GM12874 (cell line): ENCODE results near the gene RING1.

Experiments used
- TF ChIP-seq, protein P1 (sequence below): IDR thresholded peaks from 2 replicates; pipeline ENCODE4 v1.5.1; 2011; ENCODE audit warnings: low read depth, mild to moderate bottlenecking, control low read depth, low read length, moderate library complexity; ENCODE audit not compliant: insufficient read depth

RING1 gene

DNA sequence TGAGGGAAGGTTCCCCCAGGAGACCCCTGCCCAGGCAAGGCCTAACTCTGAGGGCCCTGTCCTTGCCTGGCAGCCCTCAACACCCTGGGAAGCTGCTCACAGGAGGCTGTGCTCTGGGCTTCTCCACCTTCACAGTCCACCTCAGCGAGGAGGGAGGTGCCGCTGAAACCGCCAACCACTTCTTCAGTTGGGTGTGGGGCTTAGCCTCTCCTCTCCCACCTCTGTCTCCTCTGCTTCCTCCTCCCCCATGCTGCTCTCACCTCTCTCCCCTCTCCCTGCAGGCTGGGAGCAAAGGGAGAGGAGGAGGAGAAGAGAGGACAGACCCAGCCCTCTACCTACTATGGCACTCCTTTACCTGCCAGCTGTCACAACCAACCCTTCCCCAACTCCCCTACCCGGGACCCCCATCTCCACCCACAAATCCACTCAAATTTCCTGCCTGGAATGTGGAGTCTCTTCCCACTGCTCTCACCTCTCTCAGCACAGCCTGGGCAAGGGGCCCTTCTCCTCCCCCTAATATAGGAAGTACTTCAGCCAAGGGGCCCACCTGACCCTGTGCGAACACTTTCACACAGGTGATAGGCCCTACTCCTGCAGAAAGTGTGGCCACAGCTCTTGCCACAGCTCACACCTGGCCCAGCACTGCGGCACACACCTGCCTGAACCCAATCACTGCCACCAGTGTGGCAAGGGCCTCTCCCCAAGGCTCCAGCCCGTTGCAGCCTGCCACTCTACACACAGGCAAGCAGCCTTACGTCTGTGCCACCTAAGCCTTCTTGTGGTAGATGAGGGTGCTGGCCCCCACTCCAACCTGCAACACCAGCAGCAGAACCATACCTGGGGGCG, 7.2 kb downstream of the RING1 start:
- TF ChIP-seq, protein P1, sequence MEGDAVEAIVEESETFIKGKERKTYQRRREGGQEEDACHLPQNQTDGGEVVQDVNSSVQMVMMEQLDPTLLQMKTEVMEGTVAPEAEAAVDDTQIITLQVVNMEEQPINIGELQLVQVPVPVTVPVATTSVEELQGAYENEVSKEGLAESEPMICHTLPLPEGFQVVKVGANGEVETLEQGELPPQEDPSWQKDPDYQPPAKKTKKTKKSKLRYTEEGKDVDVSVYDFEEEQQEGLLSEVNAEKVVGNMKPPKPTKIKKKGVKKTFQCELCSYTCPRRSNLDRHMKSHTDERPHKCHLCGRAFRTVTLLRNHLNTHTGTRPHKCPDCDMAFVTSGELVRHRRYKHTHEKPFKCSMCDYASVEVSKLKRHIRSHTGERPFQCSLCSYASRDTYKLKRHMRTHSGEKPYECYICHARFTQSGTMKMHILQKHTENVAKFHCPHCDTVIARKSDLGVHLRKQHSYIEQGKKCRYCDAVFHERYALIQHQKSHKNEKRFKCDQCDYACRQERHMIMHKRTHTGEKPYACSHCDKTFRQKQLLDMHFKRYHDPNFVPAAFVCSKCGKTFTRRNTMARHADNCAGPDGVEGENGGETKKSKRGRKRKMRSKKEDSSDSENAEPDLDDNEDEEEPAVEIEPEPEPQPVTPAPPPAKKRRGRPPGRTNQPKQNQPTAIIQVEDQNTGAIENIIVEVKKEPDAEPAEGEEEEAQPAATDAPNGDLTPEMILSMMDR: no peak

DNA sequence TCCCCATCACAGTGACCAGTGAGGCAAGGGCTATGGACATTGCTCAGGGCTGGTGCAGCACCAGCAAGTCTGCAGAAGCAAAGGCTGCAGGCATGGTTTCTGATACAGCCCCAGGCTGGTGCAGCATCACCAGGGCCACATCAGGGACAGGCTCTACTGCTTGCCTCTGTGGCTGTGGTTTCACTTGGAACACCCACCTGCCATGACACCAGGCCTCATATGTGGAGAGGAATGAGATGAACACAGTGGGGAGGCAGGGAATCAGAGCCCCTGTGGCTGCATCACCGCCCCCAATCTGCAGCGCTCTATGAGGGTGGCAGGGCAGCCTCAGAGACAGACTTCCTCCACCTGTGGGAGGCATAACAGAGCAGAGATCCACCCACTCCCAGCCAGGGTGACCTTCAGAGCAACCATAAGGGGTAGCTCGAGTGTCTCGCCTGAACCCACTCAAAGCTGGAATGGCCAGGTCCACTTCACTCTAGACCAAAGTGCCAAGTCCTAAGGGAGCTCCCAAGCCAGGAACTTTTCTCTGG, 7.9 kb downstream of the RING1 start:
- TF ChIP-seq, protein P1: no peak

DNA sequence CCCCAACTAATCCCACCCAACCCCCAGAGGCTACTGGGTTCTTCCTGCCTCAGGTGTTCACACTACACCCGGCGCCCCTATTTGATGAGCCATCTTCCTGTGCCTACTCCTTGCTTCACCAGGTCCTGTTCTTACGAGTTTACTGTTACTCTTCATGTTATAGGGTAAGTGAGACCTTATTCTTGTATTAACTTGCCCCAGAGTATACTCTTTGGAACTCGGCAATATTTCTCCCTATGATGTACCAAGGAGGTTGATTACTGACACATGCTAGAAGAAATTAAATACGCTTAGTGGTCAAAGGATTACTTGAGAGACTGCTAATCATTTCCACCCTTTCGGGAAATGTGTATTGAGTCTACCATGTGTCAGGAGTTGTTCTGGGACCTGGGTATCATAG, 8.9 kb downstream of the RING1 start:
- TF ChIP-seq, protein P1: no peak

DNA sequence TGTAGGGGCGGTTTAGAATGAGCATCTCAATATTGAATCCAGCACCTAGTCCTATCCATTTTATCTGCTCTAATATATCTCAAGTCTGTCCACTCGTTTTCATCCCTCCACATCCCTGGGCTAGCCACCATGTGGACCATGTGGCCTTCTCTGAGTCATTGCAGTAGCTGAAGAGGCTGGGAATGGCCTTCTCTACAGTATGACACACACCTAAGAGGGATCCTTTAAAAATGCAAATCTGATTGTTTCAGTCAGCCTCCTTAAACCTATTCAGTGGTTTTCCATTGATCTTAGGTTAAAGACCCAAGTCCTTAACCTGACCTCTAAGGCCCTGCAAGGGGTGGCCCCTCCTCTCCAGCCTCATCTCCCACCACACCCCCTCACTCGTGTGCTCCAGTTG, 9.4 kb downstream of the RING1 start:
- TF ChIP-seq, protein P1: no peak

DNA sequence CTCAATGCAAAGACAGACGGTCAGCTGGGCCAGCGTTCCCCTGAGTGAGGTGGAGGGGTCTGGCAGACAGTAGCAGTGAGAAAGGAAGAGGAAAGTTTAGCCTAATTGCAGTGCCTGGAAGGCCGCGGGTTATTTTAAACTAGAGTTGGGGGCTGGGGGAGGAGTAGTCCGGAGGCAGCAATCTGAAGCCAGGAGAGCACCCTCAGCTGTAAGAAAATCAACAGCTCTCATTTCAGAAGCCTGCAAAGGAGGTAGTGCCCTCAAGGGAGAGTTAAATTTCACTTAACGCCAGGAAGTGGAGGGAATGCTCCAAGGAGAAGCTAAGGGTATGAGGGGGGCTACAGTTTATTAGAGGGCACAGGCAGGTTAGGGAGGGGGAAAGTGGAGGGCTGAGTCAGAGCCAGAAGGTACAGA, 26.9 kb downstream of the RING1 start:
- TF ChIP-seq, protein P1: no peak

DNA sequence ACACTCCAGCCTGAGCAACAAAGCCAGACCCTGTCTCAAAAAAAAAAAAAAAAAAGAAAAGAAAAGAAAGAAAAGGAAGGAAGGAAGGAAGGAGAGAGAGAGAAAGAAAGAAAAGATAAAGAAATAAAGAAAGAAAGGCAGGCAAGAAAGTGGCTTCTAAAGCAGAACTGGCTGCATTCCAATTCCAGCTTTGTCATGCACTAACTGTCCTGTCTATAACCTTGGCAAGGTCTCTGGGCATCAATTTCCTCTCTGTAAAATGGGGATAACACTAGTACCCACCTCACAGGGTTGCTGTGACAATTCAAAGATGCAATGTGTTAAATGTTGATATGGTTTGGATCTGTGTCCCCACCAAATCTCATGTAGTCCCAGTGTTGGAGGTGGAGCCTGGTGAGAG, 28.0 kb downstream of the RING1 start:
- TF ChIP-seq, protein P1: no peak

DNA sequence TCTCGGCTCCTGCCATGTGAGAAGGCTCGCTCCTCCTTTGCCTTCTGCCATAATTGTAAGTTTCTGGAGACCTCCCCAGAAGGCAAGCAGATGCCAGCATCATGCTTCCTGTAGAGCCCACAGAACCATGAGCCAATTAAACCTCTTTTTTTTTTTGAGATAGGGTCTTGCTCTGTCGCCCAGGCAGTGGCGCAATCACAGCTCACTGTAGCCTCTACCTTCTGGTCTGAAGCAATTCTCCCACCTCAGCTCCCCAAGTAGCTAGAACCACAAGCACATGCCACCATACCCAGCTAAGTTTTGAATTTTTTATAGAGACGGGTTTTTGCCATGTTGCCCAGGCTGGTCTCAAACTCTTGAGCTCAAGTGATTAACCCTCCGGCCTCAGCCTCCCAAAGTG, 28.6 kb downstream of the RING1 start:
- TF ChIP-seq, protein P1: no peak
